HG02938 (cell line): ENCODE results near the gene HSP90AB1.
"Not testable (repeated sequence)": the region's sequence is repeated elsewhere in the genome, so short reads cannot be mapped to it uniquely, and the experiment has no call there.

Experiments
- ATAC-seq: cut with Tn5 transposase; IDR thresholded peaks from one replicate; pipeline ENCODE4 v1.9.1; 2021; ENCODE audit warnings: mild to moderate bottlenecking, moderate library complexity; ENCODE audit not compliant: unreplicated experiment

HSP90AB1 gene

DNA sequence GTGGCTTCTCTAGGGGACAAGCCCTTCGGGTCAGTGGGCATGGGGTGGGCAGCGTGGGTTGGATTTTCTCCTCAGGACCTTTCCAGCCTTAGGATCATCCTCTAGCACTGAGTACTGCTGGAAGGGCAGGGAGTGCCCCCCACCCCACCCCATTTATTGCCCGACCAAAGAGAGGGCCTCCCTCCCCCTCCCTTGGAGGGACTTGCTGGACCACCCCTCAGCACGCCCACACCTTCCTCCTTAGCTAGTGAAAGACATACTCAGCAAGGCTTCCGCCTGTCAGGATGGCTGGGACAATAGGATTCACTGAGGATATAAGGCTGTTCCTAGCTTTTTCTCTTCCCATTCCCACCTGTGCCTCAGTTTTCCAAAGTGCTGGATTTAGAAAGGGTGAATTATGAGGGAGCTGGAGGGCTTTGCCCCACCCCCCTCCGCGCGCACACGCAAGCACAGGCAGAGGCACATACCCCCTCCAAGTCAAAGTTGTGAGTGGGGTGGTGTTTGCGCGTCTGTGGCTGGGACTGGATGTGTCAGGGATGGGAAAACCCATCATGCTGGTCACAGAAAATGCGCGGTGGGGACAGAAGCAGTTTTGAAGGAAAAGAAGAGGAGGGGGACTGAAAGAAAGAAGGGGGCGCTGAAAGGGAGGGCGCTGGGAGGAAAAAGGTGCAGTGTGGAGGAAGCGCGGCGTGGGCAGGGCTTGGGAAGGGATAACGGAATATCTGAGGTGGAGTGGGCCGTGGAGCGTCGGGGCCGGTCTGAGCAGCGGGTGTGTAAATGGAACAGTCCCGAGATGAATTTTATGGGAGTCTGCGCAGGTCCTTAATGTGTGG lies 24.2 kb upstream of the HSP90AB1 start:
- ATAC-seq: peak; percentile 3

- peak; percentile 32 for ATAC-seq
Measured at GRCh38 chr6:44223319-44224028, 23.4 kb upstream of the HSP90AB1 start, which contains the start of gene SLC29A1. TSS of gene SLC29A1 (plus strand) at chr6:44223595. CDS start at chr6:44227314, 3,719 bp downstream.

DNA sequence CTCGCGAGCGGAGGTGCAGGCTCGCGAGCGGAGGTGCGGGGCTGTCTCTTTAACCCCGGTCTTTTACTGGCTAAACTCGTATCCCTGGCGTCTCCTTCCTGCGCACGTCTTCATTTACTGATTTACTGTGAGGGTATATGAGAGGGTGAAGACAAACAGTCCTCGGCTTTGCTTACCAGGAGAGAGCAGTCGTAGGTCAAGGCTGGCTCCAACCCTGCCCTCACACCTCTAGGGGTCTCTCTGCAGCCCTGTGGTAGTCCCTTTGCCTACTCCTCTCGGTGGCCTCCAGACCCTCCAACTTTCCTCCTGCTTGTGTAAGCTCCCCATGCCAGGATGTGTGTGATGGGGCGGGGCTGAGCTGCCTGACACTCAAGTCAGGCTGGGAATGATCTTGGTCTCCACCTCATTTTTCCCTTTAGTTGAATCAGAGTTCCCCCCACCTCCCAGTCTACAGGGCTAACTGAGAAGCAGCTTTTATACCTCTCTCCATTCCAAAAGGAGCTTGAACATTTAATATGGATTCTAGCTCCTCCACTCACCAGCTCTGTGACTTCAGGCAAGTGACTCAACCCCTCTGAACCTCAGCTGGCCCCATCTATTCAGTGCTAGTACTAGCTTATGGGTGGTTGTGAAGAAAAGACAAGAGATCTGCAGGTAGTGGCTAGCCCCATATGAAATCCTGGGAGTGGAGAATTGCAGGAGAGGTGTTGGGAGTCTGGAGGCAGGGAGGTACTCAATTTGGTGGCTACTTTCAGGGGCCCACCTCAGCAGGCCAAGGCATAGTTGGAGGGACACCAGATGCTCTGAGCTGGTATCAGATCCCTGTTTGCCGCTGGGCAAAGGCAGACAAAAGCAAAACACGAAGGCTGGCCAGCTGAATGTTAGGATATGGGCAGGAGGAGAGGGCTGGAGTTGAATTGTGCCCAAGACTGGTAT lies 22.6 kb upstream of the HSP90AB1 start:
- peak; percentile 10 for ATAC-seq

GRCh38 chr6:44224965-44225305 lies 22.0 kb upstream of the HSP90AB1 start:
- no peak for ATAC-seq

GRCh38 chr6:44225579-44226325 lies 21.1 kb upstream of the HSP90AB1 start:
- no peak for ATAC-seq

DNA sequence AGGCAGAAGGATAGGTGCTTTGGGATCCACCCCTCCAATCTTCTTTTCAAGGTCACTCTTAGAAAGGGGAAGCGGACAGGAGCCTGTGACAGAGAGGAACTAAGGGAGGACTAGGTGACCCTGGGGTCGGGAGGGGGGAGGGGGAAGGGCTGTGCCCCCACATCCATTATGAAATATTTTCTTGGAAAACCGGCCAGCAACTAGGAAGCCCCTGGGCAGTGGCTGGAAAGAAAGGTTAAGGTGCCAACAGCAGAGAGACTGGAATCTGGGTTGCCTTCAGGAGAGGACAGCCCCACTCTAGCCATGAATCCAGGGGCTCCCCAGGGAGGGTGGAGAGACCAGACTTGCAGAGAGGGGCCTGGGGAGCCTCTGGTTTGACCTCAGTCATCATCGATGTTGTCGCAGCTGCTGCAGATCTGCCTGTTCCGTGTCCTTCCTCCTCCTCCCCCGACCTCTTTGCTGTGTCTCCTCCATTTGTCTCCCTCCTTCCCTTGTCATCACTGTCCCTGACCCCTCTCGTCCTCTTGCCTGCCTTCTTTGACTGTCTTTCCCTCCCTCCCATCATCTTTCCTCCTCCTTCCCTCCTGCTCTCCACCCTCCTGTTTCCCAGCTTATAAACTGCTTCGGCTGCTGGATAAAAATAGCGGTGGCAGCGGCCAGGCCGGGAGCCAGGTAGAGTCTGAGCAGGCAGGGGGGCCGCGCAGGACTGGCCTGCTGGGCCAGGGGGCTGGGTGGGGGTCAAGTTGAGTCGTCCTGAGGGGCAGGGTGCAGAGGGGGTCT lies 20.3 kb upstream of the HSP90AB1 start:
- ATAC-seq: no peak

DNA sequence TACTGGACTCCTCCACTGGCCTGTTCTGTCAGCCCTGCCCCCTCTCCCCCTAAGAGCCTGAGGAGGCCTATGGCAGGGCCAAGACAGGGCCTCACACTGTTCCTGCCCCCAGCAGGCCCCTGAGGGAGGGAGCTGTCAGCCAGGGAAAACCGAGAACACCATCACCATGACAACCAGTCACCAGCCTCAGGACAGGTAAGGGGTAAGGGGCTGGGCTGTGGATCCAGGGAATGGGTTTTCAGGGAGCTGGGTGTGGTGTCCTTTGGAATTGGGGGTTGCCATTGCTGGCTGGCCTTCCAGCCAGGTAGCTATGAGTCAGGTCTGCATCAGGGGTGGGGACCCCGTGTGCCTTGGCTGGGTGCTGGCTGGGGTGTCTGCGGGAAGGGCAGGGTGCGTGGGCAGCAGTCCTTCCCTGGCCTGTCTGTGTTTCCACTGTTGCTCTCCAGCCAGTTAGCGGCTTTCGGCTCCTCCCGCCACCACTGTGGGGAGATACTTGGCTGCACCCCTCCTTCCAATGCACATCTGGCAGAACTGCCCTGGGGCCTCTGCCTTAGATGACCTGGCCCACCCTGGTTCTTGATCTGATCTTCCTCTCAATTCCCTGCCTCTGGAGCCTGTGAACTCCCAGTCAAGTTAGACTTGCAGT lies 19.6 kb upstream of the HSP90AB1 start:
- ATAC-seq: no peak

DNA sequence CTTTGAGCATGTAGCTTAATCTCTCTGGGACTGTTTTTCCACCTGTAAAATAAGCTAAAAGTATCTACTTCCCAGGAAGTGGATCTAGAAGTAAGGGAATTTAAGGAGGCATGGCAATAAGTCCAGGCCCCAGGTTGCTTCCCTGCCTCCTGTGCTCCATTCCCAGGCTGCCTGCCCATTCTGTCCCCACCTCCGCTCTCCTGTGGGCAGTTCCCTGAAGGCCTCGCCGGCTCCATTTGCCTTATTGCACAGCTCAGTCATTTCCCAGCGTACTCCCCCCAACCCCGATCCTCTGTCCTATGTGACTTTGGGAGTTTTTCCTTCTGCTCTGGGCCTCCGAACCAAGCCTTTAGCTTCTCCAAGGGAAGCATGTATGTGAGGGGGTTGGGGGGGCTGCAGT lies 18.9 kb upstream of the HSP90AB1 start:
- ATAC-seq: no peak

- no peak for ATAC-seq
Measured at GRCh38 chr6:44228433-44228832, 18.5 kb upstream of the HSP90AB1 start.

- no peak for ATAC-seq
Measured at GRCh38 chr6:44228836-44229235, 18.1 kb upstream of the HSP90AB1 start.

- ATAC-seq: no peak
Measured at GRCh38 chr6:44229376-44230033, 17.4 kb upstream of the HSP90AB1 start.

DNA sequence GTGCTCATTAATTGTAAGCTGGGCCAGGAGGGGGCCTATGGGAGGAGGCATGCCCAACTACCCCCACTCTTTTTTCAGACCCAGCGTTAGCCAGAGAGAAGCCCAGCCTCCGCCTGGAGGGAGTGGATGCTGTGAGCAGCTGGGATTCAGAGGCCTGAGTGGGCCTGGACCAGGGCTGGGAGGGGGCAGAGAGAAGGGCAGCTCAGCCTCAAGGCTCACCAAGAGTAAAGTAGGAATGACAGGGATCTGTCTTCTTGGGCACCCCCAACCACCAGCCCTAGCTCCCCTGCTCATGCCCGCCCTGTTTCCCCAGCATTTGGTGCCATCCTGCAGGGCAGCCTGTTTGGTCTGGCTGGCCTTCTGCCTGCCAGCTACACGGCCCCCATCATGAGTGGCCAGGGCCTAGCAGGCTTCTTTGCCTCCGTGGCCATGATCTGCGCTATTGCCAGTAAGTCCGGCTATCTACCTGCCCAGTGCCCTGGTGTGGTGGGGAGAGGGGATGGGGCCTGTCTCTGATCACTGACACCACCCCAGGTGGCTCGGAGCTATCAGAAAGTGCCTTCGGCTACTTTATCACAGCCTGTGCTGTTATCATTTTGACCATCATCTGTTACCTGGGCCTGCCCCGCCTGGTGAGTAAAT lies 16.7 kb upstream of the HSP90AB1 start:
- ATAC-seq: no peak

GRCh38 chr6:44231426-44231825 lies 15.5 kb upstream of the HSP90AB1 start:
- ATAC-seq: not testable (repeated sequence)

GRCh38 chr6:44232676-44233566 lies 14.0 kb upstream of the HSP90AB1 start:
- ATAC-seq: no peak

- no peak for ATAC-seq
Measured at GRCh38 chr6:44233567-44234100, 13.3 kb upstream of the HSP90AB1 start.

GRCh38 chr6:44234101-44235025 lies 12.5 kb upstream of the HSP90AB1 start:
- no peak for ATAC-seq
